DOHH2 (cell line): ENCODE measurements around the gene HES4.
A peak's percentile ranks its signal among the peaks of the same experiment; 100 is the strongest.

ENCODE experiments used
- H3F3A ChIP-seq: fragments of 200-600 bp; sonication (generic), shearing (Covaris generic); 2 replicates; pipeline ENCODE4 v1.6.0; 2016; ENCODE audit warnings: antibody characterized with exemption, mild to moderate bottlenecking; ENCODE audit not compliant: control insufficient read depth, insufficient read depth
- H3K27ac ChIP-seq: fragments of 200-600 bp; sonication (generic); 2 replicates; pipeline ENCODE4 v1.5.1; 2014; ENCODE audit warnings: low read depth, mild to moderate bottlenecking, low read length, moderate library complexity
- H3K27me3 ChIP-seq: fragments of 200-600 bp; sonication (generic); 2 replicates; pipeline ENCODE4 v1.6.1; 2014; ENCODE audit warnings: mild to moderate bottlenecking, low read length, mixed read lengths; ENCODE audit not compliant: control insufficient read depth
- H3K36me3 ChIP-seq: fragments of 200-600 bp; sonication (generic); 2 replicates; pipeline ENCODE4 v1.6.1; 2014; ENCODE audit warnings: mild to moderate bottlenecking, low read length, moderate library complexity, mixed read lengths; ENCODE audit not compliant: control insufficient read depth
- H3K4me1 ChIP-seq: fragments of 200-600 bp; sonication (generic); 2 replicates; pipeline ENCODE4 v1.6.1; 2014; ENCODE audit warnings: mild to moderate bottlenecking, low read length, mixed read lengths; ENCODE audit not compliant: control insufficient read depth
- H3K4me2 ChIP-seq: fragments of 200-600 bp; sonication (generic); 2 replicates; pipeline ENCODE4 v1.6.0; 2014; ENCODE audit warnings: mild to moderate bottlenecking, low read length, moderate library complexity
- H3K4me3 ChIP-seq: fragments of 200-600 bp; sonication (generic); 2 replicates; pipeline ENCODE4 v1.5.1; 2014; ENCODE audit warnings: mild to moderate bottlenecking, low read length, mixed read lengths
- H3K79me2 ChIP-seq: fragments of 200-600 bp; sonication (generic); 2 replicates; pipeline ENCODE4 v1.6.1; 2014; ENCODE audit warnings: mild to moderate bottlenecking, low read length, mixed read lengths; ENCODE audit not compliant: control insufficient read depth
- H3K9me2 ChIP-seq: fragments of 200-600 bp; sonication (generic); replicated peaks from 2 replicates; pipeline ENCODE4 v1.6.1; 2014; ENCODE audit warnings: mild to moderate bottlenecking, low read length, mixed read lengths; ENCODE audit not compliant: control insufficient read depth
- H3K9me3 ChIP-seq: fragments of 200-600 bp; sonication (generic); 2 replicates; pipeline ENCODE4 v1.6.1; 2014; ENCODE audit warnings: antibody characterized with exemption, low read length, mixed read lengths; ENCODE audit not compliant: control insufficient read depth, insufficient read depth
- H4K20me1 ChIP-seq: fragments of 200-600 bp; sonication (generic); 2 replicates; pipeline ENCODE4 v1.6.0; 2014; ENCODE audit warnings: low read depth, mild to moderate bottlenecking, antibody characterized with exemption, low read length, moderate library complexity; ENCODE audit not compliant: control insufficient read depth, insufficient read depth
- CTCF ChIP-seq: fragments of 200-600 bp; sonication (generic); IDR thresholded peaks from one replicate; pipeline ENCODE4 v1.5.1; 2014; ENCODE audit warnings: antibody characterized with exemption, mild to moderate bottlenecking, low read depth, low read length; ENCODE audit not compliant: poor library complexity, severe bottlenecking
- EZH2phosphoT487 ChIP-seq: fragments of 200-600 bp; sonication (generic); IDR thresholded peaks from 2 replicates; pipeline ENCODE4 v1.6.1; 2017; ENCODE audit warnings: borderline replicate concordance, mild to moderate bottlenecking, antibody characterized with exemption, low read length, moderate library complexity, mixed read lengths

Gene HES4

DNA sequence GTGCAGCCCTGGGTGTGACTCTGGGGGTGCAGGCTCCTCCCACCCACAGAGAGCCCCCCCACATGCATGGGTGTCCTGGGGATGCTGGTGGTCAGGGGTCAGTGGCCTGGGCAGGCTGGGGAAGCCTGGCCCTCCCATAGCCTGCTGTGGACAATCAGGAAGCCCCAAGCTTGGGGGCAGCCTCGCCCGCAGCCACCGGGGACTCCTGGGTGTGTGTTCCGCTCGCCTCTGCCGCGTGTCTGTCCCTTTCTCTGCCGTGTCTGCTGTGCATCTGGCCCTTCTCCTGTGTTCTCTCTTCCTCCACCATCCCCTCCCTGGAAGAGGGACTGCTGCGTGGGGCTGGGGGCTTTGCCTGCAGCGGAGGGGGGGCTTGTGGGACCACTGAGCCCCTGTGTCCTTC lies 42.9 kb upstream of the HES4 start:
- H3K36me3 ChIP-seq: no peaks in the 10 kb centered on the region
- no peak overlapping the region for H3K4me3 ChIP-seq
- no peaks in the 10 kb centered on the region for H3F3A ChIP-seq
- H3K79me2 ChIP-seq: no peaks in the 10 kb centered on the region
- no peak for TF ChIP-seq EZH2phosphoT487
- H3K9me2 ChIP-seq: no peaks in the 10 kb centered on the region
- H4K20me1 ChIP-seq: no peaks in the 10 kb centered on the region; the same call in 1 of the 2 replicates
- peaks cover 19% of the 10 kb centered on the region for H3K4me1 ChIP-seq
- H3K27me3 ChIP-seq: peaks cover 28% of the 10 kb centered on the region
- no peak overlapping the region for H3K4me2 ChIP-seq
- H3K9me3 ChIP-seq: no peaks in the 10 kb centered on the region
- H3K27ac ChIP-seq: no peak overlapping the region

DNA sequence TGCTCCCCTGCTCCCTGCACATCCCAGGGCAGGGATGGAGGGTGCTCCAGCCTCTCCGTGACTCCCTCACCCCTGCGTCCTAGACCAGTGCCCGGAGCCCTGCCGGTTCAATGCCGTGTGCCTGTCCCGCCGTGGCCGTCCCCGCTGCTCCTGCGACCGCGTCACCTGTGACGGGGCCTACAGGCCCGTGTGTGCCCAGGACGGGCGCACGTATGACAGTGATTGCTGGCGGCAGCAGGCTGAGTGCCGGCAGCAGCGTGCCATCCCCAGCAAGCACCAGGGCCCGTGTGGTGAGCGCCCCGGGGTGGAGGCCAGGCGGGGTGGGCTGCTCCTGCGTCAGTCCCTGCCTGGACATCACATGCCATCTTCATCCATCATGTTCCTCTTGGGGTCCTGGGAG lies 42.0 kb upstream of the HES4 start:
- H3K9me2 ChIP-seq: no peaks in the 10 kb centered on the region
- H3K79me2 ChIP-seq: no peaks in the 10 kb centered on the region
- no peak overlapping the region for H3K4me2 ChIP-seq
- H3K27ac ChIP-seq: no peak overlapping the region
- no peaks in the 10 kb centered on the region for H3K9me3 ChIP-seq
- H3K4me3 ChIP-seq: no peak overlapping the region
- no peaks in the 10 kb centered on the region for H3K36me3 ChIP-seq
- H3K4me1 ChIP-seq: peaks cover 23% of the 10 kb centered on the region
- no peak for TF ChIP-seq CTCF
- no peak for TF ChIP-seq EZH2phosphoT487
- H3F3A ChIP-seq: no peaks in the 10 kb centered on the region
- H4K20me1 ChIP-seq: no peaks in the 10 kb centered on the region; the same call in 1 of the 2 replicates
- peaks cover 36% of the 10 kb centered on the region for H3K27me3 ChIP-seq

GRCh38 chr1:1041092-1041523 lies 41.2 kb upstream of the HES4 start:
- no peak for TF ChIP-seq CTCF
- no peak for TF ChIP-seq EZH2phosphoT487
- peaks cover 44% of the 10 kb centered on the region for H3K27me3 ChIP-seq
- H3K4me1 ChIP-seq: peaks cover 23% of the 10 kb centered on the region
- H3K4me2 ChIP-seq: no peak overlapping the region
- H3K9me2 ChIP-seq: no peaks in the 10 kb centered on the region
- H4K20me1 ChIP-seq: no peaks in the 10 kb centered on the region; the same call in 1 of the 2 replicates
- no peaks in the 10 kb centered on the region for H3F3A ChIP-seq
- H3K9me3 ChIP-seq: no peaks in the 10 kb centered on the region
- H3K36me3 ChIP-seq: no peaks in the 10 kb centered on the region
- H3K4me3 ChIP-seq: no peak overlapping the region
- H3K79me2 ChIP-seq: no peaks in the 10 kb centered on the region
- H3K27ac ChIP-seq: no peak overlapping the region

DNA sequence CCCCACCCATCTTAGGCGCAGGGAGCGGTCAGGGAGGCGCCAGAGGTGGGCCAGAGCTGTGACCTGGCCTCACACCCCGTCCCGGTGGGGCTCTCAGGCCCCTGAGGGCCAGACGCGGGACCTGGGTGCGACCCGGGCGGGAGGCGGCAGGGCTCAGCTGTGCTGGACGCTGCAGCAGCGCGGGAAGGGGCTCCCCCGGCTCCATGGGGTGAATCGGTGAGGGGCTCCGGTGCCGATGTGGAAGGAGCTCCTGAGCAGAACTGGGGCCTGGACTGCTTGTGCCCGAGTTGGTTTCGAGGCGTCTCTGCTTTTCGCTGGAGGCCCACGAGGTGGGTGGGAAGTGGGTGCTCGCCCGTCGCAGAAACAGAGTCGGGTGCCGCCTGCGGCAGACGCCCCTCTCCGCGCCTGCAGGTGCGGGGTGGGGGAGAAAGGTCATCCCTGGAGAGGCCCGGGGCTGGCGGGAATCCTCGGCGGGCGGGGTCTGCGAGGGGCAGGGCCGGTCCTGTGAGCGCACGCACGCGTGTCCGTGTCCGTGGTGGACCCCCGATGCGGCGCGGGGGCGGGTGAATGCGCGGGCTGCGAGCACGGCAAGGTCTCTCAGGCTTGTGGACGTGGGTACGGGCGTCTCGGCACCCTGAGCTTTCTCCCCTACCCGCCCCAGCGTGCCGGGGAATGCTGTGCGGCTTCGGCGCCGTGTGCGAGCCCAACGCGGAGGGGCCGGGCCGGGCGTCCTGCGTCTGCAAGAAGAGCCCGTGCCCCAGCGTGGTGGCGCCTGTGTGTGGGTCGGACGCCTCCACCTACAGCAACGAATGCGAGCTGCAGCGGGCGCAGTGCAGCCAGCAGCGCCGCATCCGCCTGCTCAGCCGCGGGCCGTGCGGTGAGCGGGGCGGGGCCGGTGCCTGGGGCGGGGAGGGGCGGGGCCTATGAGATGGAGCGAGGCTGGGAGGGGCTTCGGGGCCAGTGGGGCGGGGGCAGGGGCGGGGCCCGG lies 40.4 kb upstream of the HES4 start:
- H4K20me1 ChIP-seq: no peaks in the 10 kb centered on the region; the same call in 1 of the 2 replicates

More for the DNA sequence above, 40.4 kb upstream of the HES4 start:
- H3K9me3 ChIP-seq: no peaks in the 10 kb centered on the region
- H3K36me3 ChIP-seq: no peaks in the 10 kb centered on the region
- peak overlapping the region; percentile 58; the same call in 1 of the 2 replicates for H3K4me3 ChIP-seq
- H3K27ac ChIP-seq: no peak overlapping the region
- TF ChIP-seq EZH2phosphoT487 (peak; percentile 61; the same call in 1 of the 2 replicates), CTCF (no peak)
- peaks cover 49% of the 10 kb centered on the region for H3K27me3 ChIP-seq
- H3K9me2 ChIP-seq: no peaks in the 10 kb centered on the region
- H3K79me2 ChIP-seq: no peaks in the 10 kb centered on the region
- no peaks in the 10 kb centered on the region for H3F3A ChIP-seq
- peaks cover 23% of the 10 kb centered on the region for H3K4me1 ChIP-seq
- peak overlapping the region; percentile 65 for H3K4me2 ChIP-seq
